Erythroblast (primary cell): ENCODE results near the gene SPNS3.

Experiments used
- GATA1 ChIP-seq: IDR thresholded peaks from 2 replicates; pipeline ENCODE4 v1.6.1; 2011; ENCODE audit warnings: low read depth, mild to moderate bottlenecking, control low read depth, low read length, moderate library complexity
- POLR2A ChIP-seq: IDR thresholded peaks from 2 replicates; pipeline ENCODE4 v1.6.1; 2011; ENCODE audit warnings: mild to moderate bottlenecking, low read length

DNA sequence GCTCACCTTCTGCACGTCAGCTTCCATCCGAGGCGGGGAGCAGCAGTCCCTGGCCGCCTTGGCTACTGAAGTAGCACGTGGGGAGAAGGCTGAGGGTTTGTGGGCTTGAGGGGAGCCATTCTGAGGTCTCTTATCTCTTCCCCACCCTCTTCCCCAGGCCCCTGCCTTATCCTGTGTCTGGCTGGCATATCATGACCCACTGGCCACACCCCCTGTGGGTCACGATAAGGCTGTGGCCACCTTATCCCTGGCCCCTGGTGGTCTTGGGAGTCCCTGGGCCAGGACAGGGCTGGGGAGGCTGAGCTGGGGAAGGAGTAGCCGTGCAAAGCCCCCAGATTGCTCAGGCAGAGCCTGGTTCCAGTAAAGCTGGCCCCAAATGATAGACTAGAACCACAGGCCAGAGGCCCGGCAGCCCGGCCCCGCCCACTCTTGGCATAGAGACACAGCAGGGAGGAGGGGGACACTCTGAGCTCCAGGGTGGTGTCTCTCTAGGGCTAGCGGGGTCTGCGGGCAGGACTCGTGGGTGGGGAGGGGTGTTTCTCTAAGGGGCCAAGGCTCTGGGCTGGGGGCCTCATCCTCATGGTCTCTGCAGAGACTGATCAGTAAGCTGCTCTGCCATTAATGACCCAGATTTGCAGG is 72.6 kb downstream of the SPNS3 start:
- TF ChIP-seq POLR2A = no peak
- no peak for TF ChIP-seq GATA1
